ENCODE data around the gene NTM.
A peak's percentile ranks its signal among the peaks of the same experiment; 100 is the strongest.
"Not testable (repeated sequence)": the region's sequence is repeated elsewhere in the genome, so short reads cannot be mapped to it uniquely, and the experiment has no call there.

NTM gene

DNA sequence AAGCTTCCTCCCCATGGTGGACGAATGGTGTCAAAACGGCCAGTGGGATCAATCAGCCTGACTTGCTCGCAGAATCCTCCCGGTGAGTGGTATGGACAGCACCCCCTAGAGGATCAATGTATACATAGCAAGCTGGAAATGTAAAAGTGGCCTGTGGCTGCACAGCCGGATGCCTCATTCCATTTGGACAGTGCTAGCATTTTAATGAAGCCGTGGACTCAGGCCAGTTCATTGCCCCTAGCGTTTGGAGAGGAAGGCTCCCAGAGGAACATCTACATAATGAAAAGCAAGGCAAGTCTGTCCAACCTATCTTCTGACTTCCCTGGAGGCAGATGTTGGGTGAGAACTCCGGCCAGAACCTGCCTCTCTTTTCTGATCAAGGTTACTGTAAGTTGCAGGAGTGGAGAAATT lies 942.3 kb downstream of the NTM start:
- H3K27ac ChIP-seq: no peak overlapping the region
- TF ChIP-seq CTCF (conservative IDR thresholded peaks at IDR 0.05) (peak; percentile 76), ZFX (IDR thresholded peaks at IDR 0.05) (no peak)

DNA sequence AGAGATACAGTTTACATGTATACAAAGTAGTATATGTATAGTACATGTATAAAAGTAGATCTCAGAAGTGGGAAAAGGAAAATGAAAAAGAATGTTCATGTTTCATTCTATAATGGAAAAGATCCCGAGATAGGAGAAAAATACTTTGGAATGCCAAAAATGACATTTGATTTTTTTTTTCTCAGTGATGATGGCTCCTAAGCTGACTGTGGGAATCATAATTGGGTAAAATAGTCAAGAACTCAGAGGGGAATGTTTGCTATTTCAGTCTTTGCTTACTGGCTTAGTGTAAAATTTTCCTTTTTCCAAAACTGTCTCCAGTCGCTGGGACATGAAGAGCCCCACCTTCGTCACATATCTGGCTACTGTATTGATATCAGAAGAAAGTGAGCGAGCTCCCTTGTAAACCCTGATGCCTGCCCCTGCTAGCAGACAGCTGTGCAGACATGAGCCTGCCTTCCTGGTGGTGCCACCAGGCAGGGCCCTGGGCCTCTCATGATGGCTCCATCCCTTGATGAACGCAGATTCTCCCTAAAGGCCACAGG lies 944.6 kb downstream of the NTM start:
- TF ChIP-seq CTCF (conservative IDR thresholded peaks at IDR 0.05) (no peak), ZFX (IDR thresholded peaks at IDR 0.05) (no peak)
- no peak overlapping the region for H3K27ac ChIP-seq

DNA sequence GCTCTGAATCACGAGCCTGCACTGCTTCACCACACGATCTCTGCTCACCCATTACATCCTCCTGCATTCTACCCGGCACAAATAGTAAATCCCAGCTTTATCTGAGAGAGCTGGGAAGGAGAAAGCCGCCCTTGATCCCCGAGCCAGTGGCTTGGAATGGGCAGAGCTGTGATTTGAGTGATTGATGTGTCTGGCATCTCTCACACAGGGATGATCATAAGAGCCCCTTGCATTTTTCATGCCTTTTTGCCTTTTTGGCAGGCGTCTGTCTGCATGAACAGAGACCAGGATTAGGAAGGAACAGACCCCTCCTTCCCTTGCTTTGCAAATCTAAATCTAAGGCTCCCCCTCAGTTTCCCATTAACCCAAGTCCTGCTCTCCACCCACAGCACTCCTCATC lies 945.3 kb downstream of the NTM start:
- no peak for TF ChIP-seq ZFX (IDR thresholded peaks at IDR 0.05)
- TF ChIP-seq CTCF (conservative IDR thresholded peaks at IDR 0.05): no peak

GRCh38 chr11:132318421-132319157 lies 948.2 kb downstream of the NTM start:
- TF ChIP-seq ZFX (IDR thresholded peaks at IDR 0.05): no peak
- no peak for TF ChIP-seq CTCF (conservative IDR thresholded peaks at IDR 0.05)
- H3K27ac ChIP-seq: no peak overlapping the region

More for the DNA sequence above, 945.3 kb downstream of the NTM start:
- H3K27ac ChIP-seq: no peak overlapping the region

DNA sequence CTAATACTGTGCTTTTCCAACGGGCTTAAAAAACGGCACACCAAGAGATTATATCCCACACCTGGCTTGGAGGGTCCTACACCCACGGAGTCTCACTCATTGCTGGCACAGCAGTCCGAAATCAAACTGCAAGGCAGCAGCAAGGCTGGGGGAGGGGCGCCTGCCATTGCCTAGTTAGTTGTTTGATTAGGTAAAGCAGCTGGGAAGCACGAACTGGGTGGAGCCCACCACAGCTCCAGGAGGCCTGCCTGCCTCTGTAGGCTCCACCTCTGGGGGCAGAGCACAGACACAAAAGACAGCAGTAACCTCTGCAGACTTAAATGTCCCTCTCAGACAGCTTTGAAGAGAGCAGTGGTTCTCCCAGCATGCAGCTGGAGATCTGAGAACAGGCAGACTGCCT lies 949.0 kb downstream of the NTM start:
- H3K27ac ChIP-seq: not testable (repeated sequence)

DNA sequence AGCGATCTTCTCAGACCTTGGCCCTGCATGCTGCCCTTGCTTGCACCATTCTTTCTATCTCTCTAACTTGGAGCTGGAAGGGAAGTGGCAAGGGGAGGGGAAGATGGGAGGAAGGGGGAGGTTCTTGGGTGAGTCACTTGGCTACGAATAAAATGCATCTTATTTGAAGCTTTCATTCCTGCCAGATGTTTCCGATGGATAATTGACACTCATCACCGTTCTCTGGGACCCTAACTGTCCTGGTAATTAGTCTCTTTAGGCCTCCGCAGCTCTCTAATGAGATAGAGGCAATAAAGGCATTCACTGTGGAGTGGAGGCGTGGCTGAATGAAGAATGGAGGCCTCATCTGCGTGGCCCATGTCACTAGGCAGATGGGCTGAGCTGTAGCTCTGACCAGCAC lies 960.1 kb downstream of the NTM start:
- no peak overlapping the region for H3K27ac ChIP-seq
- TF ChIP-seq ZFX (IDR thresholded peaks at IDR 0.05): no peak
- no peak for TF ChIP-seq CTCF (conservative IDR thresholded peaks at IDR 0.05)

DNA sequence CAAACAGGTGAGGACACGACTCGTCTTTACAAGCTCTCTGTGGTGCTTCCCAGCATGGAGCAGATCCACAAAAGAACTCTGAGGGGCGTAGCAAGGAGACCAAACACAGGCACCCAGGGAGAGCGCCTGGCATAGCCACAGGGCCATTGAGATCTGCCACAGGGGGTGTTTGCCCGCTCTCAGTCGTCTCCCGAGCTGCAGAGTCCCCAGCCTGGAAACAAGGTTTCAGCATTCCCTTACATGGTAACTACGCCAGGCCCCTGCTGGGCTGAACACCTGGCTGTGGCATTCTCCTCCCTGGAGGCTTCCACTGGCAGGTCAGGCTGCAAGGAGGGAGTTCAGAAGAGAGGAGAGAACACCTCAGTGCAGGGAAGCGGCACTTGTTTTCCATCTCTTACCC lies 962.1 kb downstream of the NTM start:
- no peak overlapping the region for H3K27ac ChIP-seq
- TF ChIP-seq ZFX (IDR thresholded peaks at IDR 0.05) (no peak), CTCF (conservative IDR thresholded peaks at IDR 0.05) (no peak)

- H3K27ac ChIP-seq: no peak overlapping the region
- TF ChIP-seq CTCF (conservative IDR thresholded peaks at IDR 0.05): no peak
These were observed 964.4 kb downstream of the NTM start for GRCh38 chr11:132334769-132335280.

Measured in C4-2B (cell line).